ENCODE results near the gene CAD.
"Not testable (repeated sequence)": the region's sequence is repeated elsewhere in the genome, so short reads cannot be mapped to it uniquely, and the experiment has no call there.

The CAD gene

DNA sequence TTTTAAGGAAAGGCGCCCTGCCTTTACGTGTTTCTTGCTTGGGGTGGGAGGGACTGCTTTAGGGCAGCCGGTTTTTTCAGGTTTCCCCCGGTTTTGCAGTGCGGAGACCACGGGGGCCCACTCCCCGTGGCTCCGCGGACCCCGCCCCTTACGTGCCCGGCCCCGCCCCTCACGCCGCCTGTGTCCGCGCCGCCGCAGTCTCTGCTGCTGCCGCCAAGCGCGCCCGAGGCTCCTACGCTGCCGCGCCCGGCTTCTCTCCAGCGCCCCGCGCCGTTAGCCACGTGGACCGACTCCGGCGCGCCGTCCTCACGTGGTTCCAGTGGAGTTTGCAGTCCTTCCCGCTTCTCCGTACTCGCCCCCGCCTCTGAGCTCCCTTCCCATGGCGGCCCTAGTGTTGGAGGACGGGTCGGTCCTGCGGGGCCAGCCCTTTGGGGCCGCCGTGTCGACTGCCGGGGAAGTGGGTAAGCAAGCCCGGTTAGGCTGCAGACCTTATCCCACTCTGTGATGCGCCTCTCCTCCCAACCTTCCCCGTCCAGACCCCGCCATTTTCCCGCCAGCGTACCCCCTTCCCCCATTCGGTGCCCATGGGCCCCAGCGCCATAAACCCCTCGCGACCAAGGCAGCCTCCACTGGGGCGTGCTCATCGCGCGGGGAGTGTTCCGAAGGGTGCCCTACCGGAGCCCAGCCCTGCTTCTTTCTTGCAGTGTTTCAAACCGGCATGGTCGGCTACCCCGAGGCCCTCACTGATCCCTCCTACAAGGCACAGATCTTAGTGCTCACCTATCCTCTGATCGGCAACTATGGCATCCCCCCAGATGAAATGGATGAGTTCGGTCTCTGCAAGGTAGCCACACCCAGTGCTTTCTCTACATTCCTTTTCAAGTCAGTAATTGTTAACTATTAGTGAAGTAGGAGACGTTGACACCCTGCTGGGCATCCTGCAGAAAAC is at the start of gene CAD:
Gene CAD (plus strand): TSS at position 197 of the 949 bp plus-strand sequence. CDS start 183 bp downstream, at position 380.
- DNase-seq, result peak in 57 of 58 donors; percentile 29 to 88 (median 76)

DNA sequence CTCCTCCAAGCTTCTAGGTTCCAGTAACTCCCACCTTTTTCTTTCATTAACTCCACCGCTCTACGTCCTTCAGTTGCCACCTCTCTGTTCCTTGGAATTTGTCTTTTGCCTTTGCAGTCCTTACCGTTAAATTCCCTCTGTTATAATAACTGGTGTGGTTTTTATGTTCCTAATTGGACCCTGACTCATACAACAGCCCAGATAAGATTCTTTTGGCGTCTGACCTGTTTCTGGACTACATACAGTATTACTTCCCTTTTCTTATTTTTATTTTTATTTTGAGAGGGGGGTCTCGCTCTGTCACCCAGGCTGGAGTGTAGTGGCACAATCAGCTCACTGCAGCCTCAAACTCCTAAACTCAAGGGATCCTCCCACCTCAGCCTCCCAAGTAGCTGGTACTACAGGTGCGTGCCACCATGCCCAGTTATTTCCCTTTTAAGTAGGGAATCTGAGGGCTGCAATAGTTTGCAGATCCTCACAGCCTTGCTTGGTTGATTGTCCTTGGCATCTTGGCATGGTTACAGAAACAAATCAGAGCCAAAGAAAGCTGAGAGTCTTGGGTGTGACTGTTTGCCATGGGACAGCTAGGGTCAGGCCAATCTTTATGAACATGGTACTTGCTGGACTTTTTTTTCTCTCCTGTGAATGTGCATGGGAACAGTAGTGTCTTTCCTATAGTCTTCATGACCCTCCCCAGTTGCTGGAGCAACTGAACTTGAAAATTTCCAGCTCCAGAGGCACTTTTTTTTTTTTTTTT is 46.4 kb upstream of the CAD start:
- no peak for DNase-seq

DNA sequence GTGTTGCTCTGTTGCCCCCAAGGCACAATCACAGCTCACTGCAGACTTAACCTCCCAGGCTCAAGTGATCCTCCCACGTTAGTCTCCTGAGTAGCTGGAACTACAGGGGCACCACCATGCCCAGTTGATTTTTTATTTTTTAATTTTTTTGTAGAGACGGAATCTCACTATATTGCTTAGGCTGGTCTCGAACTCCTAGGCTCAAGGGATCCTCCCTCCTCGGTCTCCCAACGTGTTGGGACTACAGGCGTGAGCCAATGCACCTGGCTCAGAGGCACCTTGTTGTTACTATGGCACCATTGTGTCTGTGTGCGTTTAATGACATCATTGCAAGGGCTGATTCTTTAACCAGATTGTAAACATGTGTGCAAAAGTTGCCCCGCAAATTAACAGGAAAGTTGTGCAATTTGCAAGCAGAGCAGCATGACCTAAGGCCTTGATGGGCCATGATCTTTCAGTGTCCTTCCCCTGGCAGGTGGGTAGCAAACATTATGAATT is 45.8 kb upstream of the CAD start:
- no peak for DNase-seq

DNA sequence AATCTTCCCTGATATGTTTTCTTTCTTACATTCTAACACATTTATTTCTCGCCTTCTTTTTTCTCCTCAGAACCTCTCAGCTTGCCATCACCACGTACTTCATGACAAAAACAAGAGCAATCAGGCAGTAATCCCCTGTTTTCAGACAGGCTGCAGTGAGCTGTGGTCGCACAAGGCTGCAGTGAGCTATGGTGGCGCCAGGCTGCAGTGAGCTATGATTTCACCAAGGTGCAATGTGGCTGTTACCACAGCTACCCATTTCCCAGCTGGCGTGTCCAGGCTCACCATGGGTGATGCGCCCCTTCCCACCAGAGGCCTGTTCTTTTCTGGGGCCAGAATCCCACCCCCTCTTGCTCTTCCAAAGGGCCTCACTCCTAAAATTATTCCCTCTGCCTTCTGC is 42.5 kb upstream of the CAD start:
- DNase-seq, result peak in 1 of 58 donors; percentile 14

DNA sequence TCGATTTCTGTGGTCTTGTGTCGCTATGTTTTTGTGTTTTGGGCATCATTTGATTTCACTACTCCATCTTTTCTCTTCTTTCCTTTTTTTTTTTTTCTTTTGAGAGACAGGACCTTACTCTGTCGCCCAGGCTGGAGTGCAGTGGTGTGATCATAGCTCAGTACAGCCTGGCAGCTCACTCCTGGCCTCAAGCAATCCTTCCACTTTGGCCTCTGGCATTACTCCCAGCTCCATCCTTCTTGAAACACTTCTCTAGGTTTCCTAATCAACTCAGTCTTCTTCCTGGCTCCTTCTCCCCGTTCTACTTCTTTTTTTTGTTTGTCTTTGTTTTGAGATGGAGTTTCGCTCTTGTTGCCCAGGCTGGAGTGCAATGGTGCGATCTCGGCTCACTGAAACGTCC is 41.8 kb upstream of the CAD start:
- DNase-seq, result peak in 1 of 58 donors; percentile 1

DNA sequence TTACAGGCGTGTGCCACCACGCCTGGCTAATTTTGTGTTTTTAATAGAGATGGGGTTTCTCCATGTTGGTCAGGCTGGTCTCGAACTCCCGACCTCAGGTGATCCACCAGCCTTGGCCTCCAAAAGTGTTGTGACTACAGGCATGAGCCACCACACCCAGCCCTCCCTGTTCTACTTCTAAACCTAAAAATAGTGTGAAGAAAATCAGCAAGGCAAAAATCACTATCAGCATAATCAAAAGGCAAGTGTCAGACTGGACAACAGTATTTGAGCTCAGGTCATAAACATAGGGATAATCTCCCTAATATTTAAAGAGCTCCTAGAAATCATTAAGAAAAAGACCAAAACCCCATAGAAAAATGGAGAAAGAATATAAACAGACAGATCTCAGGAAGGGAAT is 41.4 kb upstream of the CAD start:
- DNase-seq, result not testable (repeated sequence)

DNA sequence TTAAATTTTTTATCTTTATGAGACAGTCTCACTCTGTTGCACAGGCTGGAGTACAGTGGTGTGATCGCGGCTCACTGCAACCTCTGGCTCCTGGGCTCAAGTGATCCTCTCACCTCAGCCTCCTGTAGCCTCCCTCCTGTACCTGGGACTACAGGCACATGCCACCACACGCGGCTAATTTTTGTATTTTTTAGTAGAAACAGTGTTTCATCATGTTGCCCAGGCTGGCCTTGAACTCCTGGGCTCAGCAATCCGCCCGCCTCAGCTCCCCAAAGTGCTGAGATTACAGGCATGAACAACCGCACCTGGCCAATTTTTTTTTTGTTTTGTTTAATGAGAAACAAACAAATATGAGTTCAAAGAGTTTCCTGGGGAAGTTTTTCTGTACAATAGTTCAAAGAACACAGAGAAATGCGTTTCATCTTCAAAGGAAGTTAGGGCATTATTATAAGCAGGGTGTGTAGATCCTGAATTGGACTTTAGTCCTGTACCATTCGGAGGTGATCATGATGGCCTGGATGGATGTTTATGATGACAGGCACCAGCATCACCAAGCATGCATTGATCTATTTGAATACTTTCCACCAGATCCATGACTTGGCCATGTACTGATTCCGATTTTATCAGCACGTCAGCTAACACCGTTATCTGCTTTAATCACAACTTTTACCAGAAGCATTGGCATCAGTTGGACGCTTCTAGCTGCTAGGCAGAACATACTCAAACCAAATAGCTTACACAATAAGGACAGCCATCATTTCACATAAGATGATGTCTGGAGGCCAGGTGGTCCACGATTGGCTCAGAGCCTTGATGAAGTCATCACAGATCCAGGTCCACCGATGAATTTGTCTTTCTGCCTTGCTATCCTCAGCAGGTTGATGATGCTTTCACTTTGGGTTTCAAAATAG is 39.5 kb upstream of the CAD start:
- DNase-seq, result no peak

DNA sequence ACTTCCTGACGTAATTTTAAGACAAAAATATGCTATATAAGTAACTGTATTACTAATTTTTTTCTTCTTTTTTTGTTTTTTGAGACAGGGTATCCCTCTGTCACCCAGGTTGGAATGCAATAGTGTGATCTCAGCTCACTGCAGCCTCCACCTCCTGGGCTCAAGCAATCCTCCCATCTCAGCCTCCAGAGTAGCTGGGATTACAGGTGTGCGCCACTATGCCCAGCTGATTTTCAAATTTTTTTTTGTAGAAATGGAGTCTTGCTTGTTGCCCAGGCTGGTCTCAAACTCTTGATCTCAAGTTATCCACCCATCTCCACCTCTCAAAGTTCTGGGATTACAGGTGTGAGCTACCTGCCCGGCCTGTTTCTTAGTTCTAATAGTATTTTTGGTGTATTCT is 38.7 kb upstream of the CAD start:
- no peak for DNase-seq

DNA sequence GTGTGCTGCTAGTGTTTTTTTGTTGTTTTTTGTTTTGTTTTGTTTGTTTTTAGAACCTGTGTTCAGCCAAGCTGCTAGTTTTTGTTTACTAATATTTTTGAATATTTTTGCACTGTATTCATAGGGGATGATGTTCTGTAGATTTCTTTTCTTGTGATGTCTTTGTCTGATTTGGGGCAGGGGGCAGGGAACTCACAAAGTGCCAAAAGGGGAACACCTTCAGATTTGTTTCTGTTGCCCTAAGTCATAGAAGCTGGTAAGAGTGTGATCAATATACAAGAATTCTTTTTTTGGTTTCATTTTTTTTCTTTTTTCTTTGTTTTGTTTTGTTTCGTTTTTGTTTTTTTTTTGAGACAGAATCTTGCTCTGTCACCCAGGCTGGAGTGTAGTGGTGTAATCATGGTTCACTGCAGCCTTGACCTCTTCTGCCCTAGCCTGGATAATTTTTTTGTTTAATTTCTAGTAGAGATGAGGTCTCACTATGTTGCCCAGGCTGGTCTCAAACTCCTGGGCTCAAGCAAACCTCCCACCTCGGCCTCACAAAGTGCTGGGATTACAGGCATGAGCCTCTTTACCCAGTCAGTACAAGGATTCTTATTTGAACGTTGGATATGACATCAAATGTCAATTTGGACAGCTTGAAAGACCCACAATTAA is 37.7 kb upstream of the CAD start:
- no peak for DNase-seq

DNA sequence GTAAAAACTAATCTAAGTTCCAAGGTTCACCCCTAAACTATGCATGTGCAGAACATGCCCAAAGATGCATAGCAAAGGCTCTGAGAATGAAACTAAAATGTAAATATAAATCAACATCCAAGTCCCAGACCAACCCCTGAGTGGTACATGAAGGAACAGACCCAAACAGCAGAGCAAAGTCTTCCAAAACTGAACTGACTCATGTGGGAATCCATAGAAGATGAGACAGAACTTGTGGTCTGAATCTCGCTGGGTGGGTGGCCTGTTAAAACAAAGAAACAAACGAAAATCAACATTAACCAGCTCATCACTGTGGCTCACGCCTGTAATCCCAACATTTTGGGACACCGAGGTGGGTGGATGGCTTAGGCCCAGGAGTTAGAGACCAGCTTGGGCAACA is 34.8 kb upstream of the CAD start:
- DNase-seq, result no peak

DNA sequence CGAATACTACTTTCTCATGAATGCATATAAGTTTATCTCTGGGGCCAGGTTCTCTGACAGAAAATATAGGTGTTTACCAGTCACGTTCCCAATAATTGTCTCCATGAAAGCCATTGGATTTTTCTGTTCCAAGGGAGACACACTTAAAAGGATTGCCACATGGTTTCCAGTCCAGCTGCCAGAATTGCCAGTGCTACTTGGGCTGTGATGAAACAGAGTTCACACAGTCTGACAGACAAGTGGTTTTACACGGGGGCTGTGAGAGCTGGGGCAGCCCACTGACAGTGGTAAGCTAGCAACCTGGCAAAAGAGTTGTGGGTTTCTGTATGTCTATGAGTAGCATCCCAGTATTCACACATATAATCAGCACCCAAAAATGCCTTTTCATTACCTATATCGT is 33.1 kb upstream of the CAD start:
- no peak for DNase-seq

DNA sequence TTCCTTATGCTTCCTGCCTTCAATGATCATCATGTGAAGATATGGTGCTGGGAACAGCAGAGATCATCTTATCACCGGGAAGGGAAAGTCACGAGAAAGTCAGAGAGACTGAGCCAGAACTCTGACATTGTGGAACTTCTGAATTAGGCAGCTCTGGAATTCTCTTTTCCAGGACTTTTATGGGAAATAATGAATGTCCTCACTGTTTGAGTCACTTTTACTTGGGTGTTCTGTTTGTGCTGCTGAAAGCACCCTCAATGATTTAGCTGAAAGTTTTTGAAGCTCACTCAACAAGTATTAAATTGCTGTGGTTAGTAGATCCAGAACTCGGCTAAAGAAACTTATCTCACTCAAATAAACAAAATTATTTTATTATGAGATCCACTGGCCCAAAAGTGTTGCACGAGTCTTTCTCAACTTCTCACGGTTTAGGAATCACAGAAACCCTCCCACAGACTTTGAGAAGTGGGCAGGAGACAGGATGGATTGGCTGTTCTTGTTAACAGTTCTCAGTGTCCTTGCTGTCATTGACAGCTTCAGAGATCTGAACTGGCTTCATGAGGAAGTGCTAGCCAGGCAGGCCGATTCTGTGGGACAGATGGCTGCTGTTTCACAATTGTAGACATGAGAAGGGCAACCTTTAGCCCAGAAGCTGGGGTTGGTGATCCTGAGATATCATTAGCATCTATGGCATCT is 31.7 kb upstream of the CAD start:
- peak in 29 of 58 donors; percentile 3 to 61 (median 18) for DNase-seq

DNA sequence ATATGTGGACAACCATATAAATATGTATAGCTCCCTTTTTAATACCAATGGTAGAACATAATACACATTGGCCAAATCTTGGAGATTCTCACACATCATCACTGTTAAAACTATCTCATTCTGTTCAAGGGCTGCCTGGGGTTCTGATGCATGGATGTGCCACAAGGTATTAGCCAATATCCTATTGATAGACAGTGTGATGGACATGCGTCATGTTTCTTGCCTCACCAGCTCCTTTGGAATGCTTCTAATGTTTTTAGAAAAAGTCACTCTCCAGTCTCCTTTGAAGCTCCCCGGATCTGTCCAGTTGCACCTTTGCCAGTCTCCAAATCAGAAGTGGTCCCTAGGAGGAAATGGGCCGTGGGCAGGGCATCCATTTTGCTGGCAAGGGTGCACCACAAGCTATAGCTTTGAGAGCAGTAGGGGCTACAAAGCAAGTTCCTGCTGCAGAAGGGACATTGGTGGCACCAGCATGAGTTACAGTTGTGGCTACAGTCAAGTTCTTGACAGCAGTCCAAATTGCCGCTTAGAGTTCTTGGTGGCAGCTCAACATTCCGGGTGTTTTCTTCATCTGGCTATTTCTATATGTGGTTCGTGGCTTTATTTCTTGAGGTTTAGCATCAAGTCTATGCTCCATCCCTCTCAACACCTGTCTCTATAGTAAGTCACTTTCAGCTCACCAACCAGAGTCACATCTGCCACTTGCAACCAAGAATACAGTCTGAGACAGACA is 30.4 kb upstream of the CAD start:
- no peak for DNase-seq

DNA sequence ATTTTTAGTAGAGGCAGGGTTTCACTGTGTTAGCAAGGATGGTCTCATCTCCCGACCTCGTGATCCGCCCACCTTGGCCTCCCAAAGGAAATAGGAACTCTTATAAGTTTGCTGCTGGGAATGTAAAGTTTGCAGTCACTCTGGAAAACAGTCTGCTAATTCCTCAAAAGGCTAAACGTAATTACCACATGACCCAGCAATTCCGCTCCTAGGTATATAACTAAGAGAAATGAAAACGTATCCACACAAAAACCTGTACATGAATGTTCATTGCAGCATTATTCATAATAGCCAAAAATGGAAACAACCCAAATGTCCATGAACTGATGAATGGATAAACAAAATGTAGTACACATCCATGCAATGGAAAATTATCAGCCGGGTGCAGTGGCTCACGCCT is 27.2 kb upstream of the CAD start:
- DNase-seq, result no peak

DNA sequence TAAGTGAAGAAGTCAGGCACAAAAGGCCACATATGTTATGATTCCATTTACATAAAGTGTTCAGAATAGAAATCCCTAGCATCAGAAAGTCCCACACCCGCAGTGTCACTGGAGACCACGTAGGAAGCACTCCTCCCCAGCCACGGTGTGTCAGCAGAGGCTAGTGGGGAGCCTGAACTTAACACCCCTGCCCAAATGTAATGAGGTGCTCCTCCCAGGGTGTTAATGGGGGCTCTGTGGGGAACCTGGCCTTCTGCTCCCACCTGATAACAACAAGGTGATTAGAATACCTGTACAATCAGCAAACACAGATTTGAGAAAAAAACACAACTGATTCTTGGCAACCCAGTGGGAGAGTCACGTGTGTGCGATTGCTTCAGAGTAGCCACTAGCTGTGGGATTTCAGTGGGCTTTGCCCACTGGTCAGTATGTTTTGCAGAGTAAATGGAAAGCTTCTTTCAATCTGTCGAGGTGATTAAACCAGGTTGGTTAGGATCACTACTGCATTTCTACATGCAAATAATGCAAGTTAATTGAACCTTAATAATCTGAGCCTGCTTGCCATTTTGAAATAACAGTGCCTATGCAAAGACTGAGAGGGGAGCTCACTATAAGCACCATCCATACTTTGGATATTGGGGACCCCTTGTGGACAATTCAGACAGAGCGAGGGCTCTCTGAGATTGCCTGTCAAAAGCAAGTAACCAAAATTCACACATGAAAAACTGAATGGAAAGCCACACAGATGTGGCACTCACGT is 25.9 kb upstream of the CAD start:
- peak in 31 of 58 donors; percentile 2 to 74 (median 17) for DNase-seq

DNA sequence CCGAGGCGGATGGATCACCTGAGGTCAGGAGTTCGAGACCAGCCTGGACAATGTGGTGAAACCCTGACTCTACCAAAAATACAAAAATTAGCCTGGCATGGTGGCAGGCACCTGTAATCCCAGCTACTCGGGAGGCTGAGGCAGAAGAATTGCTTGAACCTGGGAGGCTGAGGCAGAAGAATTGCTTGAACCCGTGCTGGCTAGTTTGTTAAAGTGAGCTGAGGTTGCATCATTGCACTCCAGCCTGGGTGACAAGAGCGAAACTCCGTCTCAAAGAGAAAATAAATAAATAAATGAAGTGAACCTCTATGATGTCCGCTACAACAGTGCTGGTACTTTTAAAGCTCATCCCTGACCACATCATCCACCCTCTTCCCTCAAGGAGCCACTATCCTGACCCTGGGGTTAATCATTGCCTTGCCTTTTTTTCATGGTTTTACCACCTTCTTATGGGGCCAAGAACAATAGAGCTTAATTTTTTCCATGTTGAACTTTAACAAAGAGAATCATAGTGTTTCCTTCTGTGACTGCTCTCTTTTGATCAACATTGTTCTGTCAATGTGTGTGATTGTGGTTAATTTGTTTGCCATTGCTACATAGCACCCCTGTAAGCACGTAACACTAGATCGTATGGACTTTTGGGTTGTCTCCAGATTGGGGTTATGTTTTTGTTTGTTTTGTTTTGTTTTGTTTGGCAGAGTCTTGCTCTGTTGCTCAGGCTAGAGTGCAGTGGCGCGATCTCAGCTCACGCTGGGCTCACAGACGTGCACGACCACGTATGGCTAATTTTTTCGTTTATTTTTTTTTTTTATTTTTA is 22.4 kb upstream of the CAD start:
- no peak for DNase-seq

DNA sequence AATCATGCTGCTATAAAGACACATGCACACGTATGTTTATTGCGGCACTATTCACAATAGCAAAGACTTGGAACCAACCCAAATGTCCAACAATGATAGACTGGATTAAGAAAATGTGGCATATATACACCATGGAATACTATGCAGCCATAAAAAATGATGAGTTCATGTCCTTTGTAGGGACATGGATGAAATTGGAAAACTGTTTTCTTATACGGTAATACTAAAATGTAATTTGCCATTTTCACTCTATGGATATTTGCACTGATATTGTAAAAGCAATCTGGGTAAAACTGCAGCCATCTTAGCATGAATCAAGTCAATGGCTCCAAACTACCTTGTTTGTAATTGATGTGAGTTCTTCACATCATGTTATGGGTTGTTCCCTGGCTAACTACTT is 21.4 kb upstream of the CAD start:
- DNase-seq, result not testable (repeated sequence)
